SK-N-SH treated with all-trans-retinoic acid at 6 μM for 48 hours (cell line): Measurements from ENCODE around the gene POLE.

ENCODE experiments used
- ATAC-seq: fragments of 200-7000 bp; cut with Tn5 transposase; 3 replicates; pipeline ENCODE4 v1.9.1; 2020; ENCODE audit warnings: mild to moderate bottlenecking, moderate library complexity
- ARNTL ChIP-seq: fragments of 450-650 bp; formaldehyde crosslinking; IDR thresholded peaks from 2 replicates; pipeline ENCODE4 v1.5.0; 2020; ENCODE audit warnings: low read depth, mild to moderate bottlenecking, moderate library complexity, borderline replicate concordance
- BACH2 ChIP-seq: fragments of 250-450 bp; sonication (Bioruptor Pico); IDR thresholded peaks from 2 replicates; pipeline ENCODE4 v1.9.0; 2021; ENCODE audit warnings: mild to moderate bottlenecking, borderline replicate concordance
- CREB5 ChIP-seq: fragments of 250-450 bp; sonication (Bioruptor Pico); IDR thresholded peaks from 2 replicates; pipeline ENCODE4 v1.5.1; 2020; ENCODE audit warnings: low read depth, mild to moderate bottlenecking, moderate library complexity
- CSDC2 ChIP-seq: fragments of 250-450 bp; sonication (Bioruptor Pico); IDR thresholded peaks from 2 replicates; pipeline ENCODE4 v1.5.0; 2020; ENCODE audit warnings: mild to moderate bottlenecking, moderate library complexity
- CSRNP3 ChIP-seq: fragments of 250-450 bp; sonication (Bioruptor Pico); IDR thresholded peaks from 2 replicates; pipeline ENCODE4 v1.5.1; 2021; ENCODE audit warnings: mild to moderate bottlenecking, moderate library complexity
- ESRRG ChIP-seq: fragments of 250-450 bp; sonication (Bioruptor Pico); IDR thresholded peaks from 2 replicates; pipeline ENCODE4 v1.6.1; 2021; ENCODE audit warnings: mild to moderate bottlenecking
- GLIS3 ChIP-seq: fragments of 250-450 bp; sonication (Bioruptor Pico); IDR thresholded peaks from 2 replicates; pipeline ENCODE4 v1.5.0; 2020; ENCODE audit warnings: mild to moderate bottlenecking, moderate library complexity
- ISL1 ChIP-seq: fragments of 250-450 bp; sonication (Bioruptor Pico); IDR thresholded peaks from 2 replicates; pipeline ENCODE4 v2.1.2; 2022; ENCODE audit warnings: mild to moderate bottlenecking, moderate library complexity
- OSR1 ChIP-seq: fragments of 250-450 bp; sonication (Bioruptor Pico); IDR thresholded peaks from 2 replicates; pipeline ENCODE4 v1.8.0; 2022; ENCODE audit warnings: moderate library complexity, mild to moderate bottlenecking, inconsistent platforms
- PATZ1 ChIP-seq: fragments of 250-450 bp; sonication (Bioruptor Pico); IDR thresholded peaks from 2 replicates; pipeline ENCODE4 v1.8.0; 2020; ENCODE audit warnings: mild to moderate bottlenecking, moderate library complexity, borderline replicate concordance
- POU6F1 ChIP-seq: fragments of 250-450 bp; sonication (Bioruptor Pico); IDR thresholded peaks from 2 replicates; pipeline ENCODE4 v1.8.0; 2021; ENCODE audit warnings: low read depth, mild to moderate bottlenecking, moderate library complexity, borderline replicate concordance
- PPARA ChIP-seq: fragments of 250-450 bp; sonication (Bioruptor Pico); IDR thresholded peaks from 2 replicates; pipeline ENCODE4 v1.5.0; 2020; ENCODE audit warnings: mild to moderate bottlenecking, borderline replicate concordance
- RARB ChIP-seq: fragments of 250-450 bp; sonication (Bioruptor Pico); IDR thresholded peaks from 2 replicates; pipeline ENCODE4 v1.8.0; 2021; ENCODE audit warnings: mild to moderate bottlenecking, moderate library complexity
- SNAI2 ChIP-seq: fragments of 250-450 bp; sonication (Bioruptor Pico); IDR thresholded peaks from 2 replicates; pipeline ENCODE4 v1.5.0; 2020; ENCODE audit warnings: mild to moderate bottlenecking, moderate library complexity
- TCF4 ChIP-seq: fragments of 250-450 bp; sonication (Bioruptor Pico); IDR thresholded peaks from 2 replicates; pipeline ENCODE4 v1.8.0; 2021; ENCODE audit warnings: mild to moderate bottlenecking, moderate library complexity, borderline replicate concordance
- TOX ChIP-seq: fragments of 250-450 bp; sonication (Bioruptor Pico); IDR thresholded peaks from 2 replicates; pipeline ENCODE4 v1.8.0; 2021; ENCODE audit warnings: mild to moderate bottlenecking, moderate library complexity, borderline replicate concordance
- ZFP3 ChIP-seq: fragments of 250-450 bp; sonication (Bioruptor Pico); IDR thresholded peaks from 2 replicates; pipeline ENCODE4 v1.5.0; 2020; ENCODE audit warnings: mild to moderate bottlenecking, moderate library complexity
- ZFP30 ChIP-seq: fragments of 450-650 bp; formaldehyde crosslinking; IDR thresholded peaks from 2 replicates; pipeline ENCODE4 v1.5.0; 2022; ENCODE audit warnings: mild to moderate bottlenecking, moderate library complexity
- ZNF565 ChIP-seq: fragments of 450-650 bp; formaldehyde crosslinking; conservative IDR thresholded peaks from 2 replicates; pipeline ENCODE4 v1.5.0; 2020; ENCODE audit warnings: low read depth, mild to moderate bottlenecking, moderate library complexity
- ZNF70 ChIP-seq: fragments of 450-650 bp; formaldehyde crosslinking; IDR thresholded peaks from 2 replicates; pipeline ENCODE4 v1.5.0; 2020; ENCODE audit warnings: mild to moderate bottlenecking, moderate library complexity
- ZNF8 ChIP-seq: fragments of 450-650 bp; formaldehyde crosslinking; IDR thresholded peaks from 2 replicates; pipeline ENCODE4 v1.5.0; 2020; ENCODE audit warnings: mild to moderate bottlenecking, moderate library complexity

Gene POLE

GRCh38 chr12:132581348-132582057 is 105.6 kb downstream of the POLE start:
- TF ChIP-seq OSR1 (CRISPR knock-in tag) (no peak), ISL1 (CRISPR knock-in tag) (no peak), BACH2 (CRISPR knock-in tag) (no peak), PATZ1 (CRISPR knock-in tag) (no peak), SNAI2 (CRISPR knock-in tag) (no peak), RARB (CRISPR knock-in tag) (no peak), CSRNP3 (CRISPR knock-in tag) (no peak), ZNF8 (CRISPR knock-in tag) (no peak), CSDC2 (CRISPR knock-in tag) (no peak), ESRRG (CRISPR knock-in tag) (no peak), TOX (CRISPR knock-in tag) (no peak), PPARA (CRISPR knock-in tag) (no peak), POU6F1 (CRISPR knock-in tag) (no peak)
- no peak for ATAC-seq

GRCh38 chr12:132580701-132581292 is 106.3 kb downstream of the POLE start:
- no peak for ATAC-seq
- TF ChIP-seq CREB5 (CRISPR knock-in tag) (no peak), ZNF8 (CRISPR knock-in tag) (no peak), RARB (CRISPR knock-in tag) (no peak), SNAI2 (CRISPR knock-in tag) (no peak), BACH2 (CRISPR knock-in tag) (no peak), CSDC2 (CRISPR knock-in tag) (no peak), ESRRG (CRISPR knock-in tag) (no peak), ARNTL (no peak), PATZ1 (CRISPR knock-in tag) (no peak), ZFP30 (CRISPR knock-in tag) (no peak), TCF4 (CRISPR knock-in tag) (no peak), TOX (CRISPR knock-in tag) (no peak), PPARA (CRISPR knock-in tag) (no peak), GLIS3 (CRISPR knock-in tag) (no peak)
- TF ChIP-seq, all 23 proteins: peak for 0

- no peak for ATAC-seq
- no peak for TF ChIP-seq TOX (CRISPR knock-in tag)
- no peak for TF ChIP-seq ZFP30 (CRISPR knock-in tag)
- no peak for TF ChIP-seq ZNF70 (CRISPR knock-in tag)
- TF ChIP-seq BACH2 (CRISPR knock-in tag): no peak
- no peak for TF ChIP-seq CSDC2 (CRISPR knock-in tag)
- TF ChIP-seq POU6F1 (CRISPR knock-in tag): no peak
- no peak for TF ChIP-seq ZFP3
- TF ChIP-seq SNAI2 (CRISPR knock-in tag): no peak
- TF ChIP-seq ZNF565 (CRISPR knock-in tag): no peak
- no peak for TF ChIP-seq CSRNP3 (CRISPR knock-in tag)
Measured at GRCh38 chr12:132579744-132580143, 107.4 kb downstream of the POLE start.
